Measurements from ENCODE around the gene BACH2.

The BACH2 gene

GRCh38 chr6:90274451-90275030, 22.1 kb downstream of the BACH2 start:
- no peak for DNase-seq

GRCh38 chr6:90273863-90274262, 22.8 kb downstream of the BACH2 start:
- DNase-seq: no peak

GRCh38 chr6:90272895-90273294, 23.7 kb downstream of the BACH2 start:
- DNase-seq: no peak

- DNase-seq: no peak
Observed at GRCh38 chr6:90271831-90272230, 24.8 kb downstream of the BACH2 start.

GRCh38 chr6:90269334-90269733, 27.3 kb downstream of the BACH2 start:
- DNase-seq: no peak

GRCh38 chr6:90268178-90268577, 28.5 kb downstream of the BACH2 start:
- no peak for DNase-seq

- no peak for DNase-seq
Observed at GRCh38 chr6:90266905-90267621, 29.6 kb downstream of the BACH2 start.

GRCh38 chr6:90264561-90264960, 32.1 kb downstream of the BACH2 start:
- no peak for DNase-seq

- no peak for DNase-seq
Observed at GRCh38 chr6:90263633-90264032, 33.0 kb downstream of the BACH2 start.

GRCh38 chr6:90261801-90262200, 34.8 kb downstream of the BACH2 start:
- no peak for DNase-seq

- no peak for DNase-seq
Observed at GRCh38 chr6:90257486-90257738, 39.2 kb downstream of the BACH2 start.

GRCh38 chr6:90256698-90257485, 39.8 kb downstream of the BACH2 start:
- no peak for DNase-seq

GRCh38 chr6:90253631-90254030, 43.0 kb downstream of the BACH2 start:
- no peak for DNase-seq

GRCh38 chr6:90251295-90251992, 45.2 kb downstream of the BACH2 start:
- no peak for DNase-seq

GRCh38 chr6:90250405-90250804, 46.2 kb downstream of the BACH2 start:
- DNase-seq: no peak

GRCh38 chr6:90249458-90249857, 47.2 kb downstream of the BACH2 start:
- no peak for DNase-seq

GRCh38 chr6:90249034-90249433, 47.6 kb downstream of the BACH2 start:
- no peak for DNase-seq

- DNase-seq: no peak
Observed at GRCh38 chr6:90247262-90247661, 49.4 kb downstream of the BACH2 start.

- DNase-seq: no peak
Observed at GRCh38 chr6:90241229-90241880, 55.3 kb downstream of the BACH2 start.

GRCh38 chr6:90238496-90239266, 58.0 kb downstream of the BACH2 start:
- no peak for DNase-seq

GRCh38 chr6:90237350-90237990, 59.2 kb downstream of the BACH2 start:
- DNase-seq: no peak

- DNase-seq: no peak
Observed at GRCh38 chr6:90233994-90234393, 62.6 kb downstream of the BACH2 start.

Data from SIG-M5 (cell line).